Omental fat pad (tissue), 4 donors: ENCODE data around the gene TSBP1. TPM values are rescaled to one million over a fixed set of nuclear protein-coding genes. Genes with fewer than 3 reads are reported as not detected.
"Not testable (repeated sequence)": the region's sequence is repeated elsewhere in the genome, so short reads cannot be mapped to it uniquely, and the experiment has no call there.

Source experiments
- ATAC-seq: fragments of 150-250 bp; one replicate; pipeline ENCODE4 v1.9.1; 2016; ENCODE audit warnings: mild to moderate bottlenecking, moderate library complexity; ENCODE audit not compliant: low FRiP score
- DNase-seq: peaks from one replicate; pipeline ENCODE4 v3.0.0-alpha.2; 2019; ENCODE audit warnings: low spot score
- CTCF ChIP-seq, 3 donors: fragments of 450-650 bp; IDR thresholded peaks; one replicate each; pipeline ENCODE4 v1.5.1; 2016 to 2017; ENCODE audit warnings: antibody characterized with exemption in 3 of 3, mild to moderate bottlenecking in 3 of 3, moderate library complexity in 2 of 3
- total RNA-seq, 4 donors: library from RNA; depleted of rRNA; stranded (reverse); fragments of >200 nt; gene quantifications; one replicate each; pipeline ENCODE4 v1.1.0, GENCODE V29; 2016

Gene TSBP1
- total RNA-seq, 4 donors from 2014 or later = not detected

- no peak for ATAC-seq
- no peak for TF ChIP-seq CTCF (IDR thresholded peaks at IDR 0.05)
- DNase-seq = no peak
Observed at GRCh38 chr6:32317541-32317940, 54.2 kb downstream of the TSBP1 start.

- DNase-seq (no peak), ATAC-seq (no peak)
- TF ChIP-seq CTCF (IDR thresholded peaks at IDR 0.05) = no peak
Observed at GRCh38 chr6:32313964-32314363, 57.7 kb downstream of the TSBP1 start.

GRCh38 chr6:32298632-32299336 is 72.9 kb downstream of the TSBP1 start:
- ATAC-seq (no peak), DNase-seq (no peak)
- TF ChIP-seq CTCF (IDR thresholded peaks at IDR 0.05) = no peak

DNA sequence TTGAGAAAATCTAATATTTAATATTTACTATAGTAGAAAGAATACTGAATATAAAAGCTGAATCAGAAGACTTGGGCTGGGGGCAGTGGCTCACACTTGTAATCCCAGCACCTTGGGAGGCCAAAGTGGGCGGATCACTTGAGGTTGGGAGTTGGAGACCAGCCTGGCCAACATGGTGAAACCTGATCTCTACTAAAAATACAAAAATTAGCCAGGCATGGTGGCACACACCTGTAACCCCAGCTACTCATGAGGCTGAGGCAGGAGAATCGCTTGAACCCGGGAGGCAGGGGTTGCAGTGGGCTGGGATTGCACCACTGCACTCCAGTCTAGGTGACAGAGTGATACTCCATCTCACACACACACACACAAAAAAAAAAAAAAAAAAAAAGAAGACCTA is 76.7 kb downstream of the TSBP1 start:
- not testable (repeated sequence) for ATAC-seq, DNase-seq

GRCh38 chr6:32294566-32294965 is 77.1 kb downstream of the TSBP1 start:
- DNase-seq (no peak), ATAC-seq (no peak)
- TF ChIP-seq CTCF (IDR thresholded peaks at IDR 0.05) = no peak

- DNase-seq = no peak
- ATAC-seq = no peak
- no peak for TF ChIP-seq CTCF (IDR thresholded peaks at IDR 0.05)
Observed at GRCh38 chr6:32293695-32294094, 78.0 kb downstream of the TSBP1 start.

GRCh38 chr6:32291543-32291942 is 80.2 kb downstream of the TSBP1 start:
- no peak for ATAC-seq
- no peak for TF ChIP-seq CTCF (IDR thresholded peaks at IDR 0.05)
- no peak for DNase-seq
